Regular cardiac myocyte (primary cell): ENCODE data around the gene HSD17B11. TPM values are rescaled to one million over a fixed set of nuclear protein-coding genes. Genes with fewer than 3 reads are reported as not detected.

Experiments
- total RNA-seq: library from RNA; depleted of rRNA; stranded (reverse); fragments of >200 nt; gene quantifications from 2 replicates; pipeline ENCODE4 v1.2.3, GENCODE V29; 2014

HSD17B11 gene, protein sequence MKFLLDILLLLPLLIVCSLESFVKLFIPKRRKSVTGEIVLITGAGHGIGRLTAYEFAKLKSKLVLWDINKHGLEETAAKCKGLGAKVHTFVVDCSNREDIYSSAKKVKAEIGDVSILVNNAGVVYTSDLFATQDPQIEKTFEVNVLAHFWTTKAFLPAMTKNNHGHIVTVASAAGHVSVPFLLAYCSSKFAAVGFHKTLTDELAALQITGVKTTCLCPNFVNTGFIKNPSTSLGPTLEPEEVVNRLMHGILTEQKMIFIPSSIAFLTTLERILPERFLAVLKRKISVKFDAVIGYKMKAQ
- 24.3 and 45.4 TPM in 2 replicates for total RNA-seq

GRCh38 chr4:87390891-87391575, at the start of gene HSD17B11:
HSD17B11 (minus strand) TSS chr4:87391188; CDS start chr4:87391070, 118 bp downstream.

GRCh38 chr4:87422104-87423052, 31.4 kb upstream of the HSD17B11 start, which contains the start of gene NUDT9:
NUDT9 (plus strand) TSS chr4:87422573; CDS start chr4:87422906, 333 bp downstream.

DNA sequence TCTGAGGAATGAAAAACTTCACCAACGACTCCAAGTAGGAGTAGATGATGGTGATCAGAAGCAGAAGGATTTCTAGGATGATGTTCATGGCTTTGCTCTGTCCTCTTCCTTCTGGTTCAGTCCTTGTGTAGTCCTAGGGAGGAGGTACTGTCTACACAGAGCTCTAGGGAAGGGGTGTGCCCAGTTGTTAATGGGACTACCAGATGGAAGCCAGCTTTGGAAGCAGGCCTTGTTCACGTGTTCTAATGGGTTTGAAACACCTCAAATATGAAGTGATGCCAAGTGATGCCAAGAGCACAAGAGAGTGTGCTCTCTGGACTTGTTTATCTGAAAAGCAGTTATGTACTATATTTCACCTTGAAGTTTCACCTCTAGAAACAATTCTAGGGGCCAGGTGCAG, 68.2 kb downstream of the HSD17B11 start, which contains the start of gene HSD17B13:
TSS of gene HSD17B13 (minus strand) at position 129 of the 400 bp plus-strand sequence. CDS start at position 88, 41 bp downstream.

Other genes with a start within 250 kb of the HSD17B11 start
- gene KLHL8, start 170.6 kb downstream of the HSD17B11 start, total RNA-seq = 14.7 and 15.7 TPM in 2 replicates
- under 0.01 TPM in 1 of 2 replicates, not detected in the other for gene HSD17B13, start 68.3 kb downstream of the HSD17B11 start, total RNA-seq
- 16.9 and 27.6 TPM in 2 replicates for gene NUDT9, start 31.4 kb upstream of the HSD17B11 start, total RNA-seq
- gene SPARCL1, start 138.2 kb upstream of the HSD17B11 start, total RNA-seq = 0.56 and 0.58 TPM in 2 replicates
- gene DSPP, start 217.3 kb upstream of the HSD17B11 start, total RNA-seq = not detected in 2 replicates